ENCODE measurements around the gene IL37.

The IL37 gene

GRCh38 chr2:112869258-112869842 lies 41.6 kb upstream of the IL37 start (continued):
- TF ChIP-seq ZNF404 (tag by site-specific recombination; IDR thresholded peaks at IDR 0.05) (no peak), ZNF76 (tag by site-specific recombination; IDR thresholded peaks at IDR 0.05; ENCODE audit: borderline replicate concordance, low read depth) (peak; percentile 50; the same call in 1 of the 2 replicates), PRDM1 (tag by site-specific recombination; IDR thresholded peaks at IDR 0.05) (no peak), ZBTB49 (tag by site-specific recombination; IDR thresholded peaks at IDR 0.05; ENCODE audit: low read depth) (no peak), ZNF555 (tag by site-specific recombination; conservative IDR thresholded peaks at IDR 0.05) (no peak), ZNF658 (tag by site-specific recombination; IDR thresholded peaks at IDR 0.05) (no peak), ZEB2 (tag by site-specific recombination; IDR thresholded peaks at IDR 0.05) (peak; percentile 83), ZNF610 (tag by site-specific recombination; IDR thresholded peaks at IDR 0.05; ENCODE audit: borderline replicate concordance) (peak; percentile 61; the same call in 1 of the 2 replicates), ZNF558 (tag by site-specific recombination; IDR thresholded peaks at IDR 0.05) (peak; percentile 87), ZBTB17 (tag by site-specific recombination; IDR thresholded peaks at IDR 0.05) (peak; percentile 52), ZIC2 (tag by site-specific recombination; IDR thresholded peaks at IDR 0.05) (peak; percentile 34; the same call in 1 of the 2 replicates), ZNF155 (tag by site-specific recombination; IDR thresholded peaks at IDR 0.05) (no peak), PATZ1 (tag by site-specific recombination; IDR thresholded peaks at IDR 0.05) (peak; percentile 55), ZNF221 (tag by site-specific recombination; IDR thresholded peaks at IDR 0.05; ENCODE audit: borderline replicate concordance) (no peak), ZNF391 (tag by site-specific recombination; IDR thresholded peaks at IDR 0.05; ENCODE audit: borderline replicate concordance, low read depth) (0 out of 2 replicates have a peak, but pooled peaks have one; percentile 45), KLF10 (tag by site-specific recombination; IDR thresholded peaks at IDR 0.05) (peak; percentile 99), ZNF416 (tag by site-specific recombination; IDR thresholded peaks at IDR 0.05) (no peak), ZBTB6 (tag by site-specific recombination; IDR thresholded peaks at IDR 0.05) (no peak), ZNF19 (tag by site-specific recombination; IDR thresholded peaks at IDR 0.05; ENCODE audit: low read depth) (0 out of 2 replicates have a peak, but pooled peaks have one; percentile 62), ZNF580 (tag by site-specific recombination; IDR thresholded peaks at IDR 0.05) (peak; percentile 89), PRDM6 (tag by site-specific recombination; IDR thresholded peaks at IDR 0.05) (peak; percentile 98), GLIS1 (tag by site-specific recombination; IDR thresholded peaks at IDR 0.05) (peak; percentile 77), ZNF335 (tag by site-specific recombination; conservative IDR thresholded peaks at IDR 0.05) (peak; percentile 71), KLF1 (tag by site-specific recombination; IDR thresholded peaks at IDR 0.05) (peak; percentile 97), IKZF3 (tag by site-specific recombination; IDR thresholded peaks at IDR 0.05) (peak; percentile 90), OVOL3 (tag by site-specific recombination; IDR thresholded peaks at IDR 0.05) (peak; percentile 88), ZNF214 (tag by site-specific recombination; IDR thresholded peaks at IDR 0.05; ENCODE audit: borderline replicate concordance) (peak; percentile 47; the same call in 1 of the 2 replicates), GLIS2 (tag by site-specific recombination; IDR thresholded peaks at IDR 0.05) (no peak), ZNF624 (tag by site-specific recombination; IDR thresholded peaks at IDR 0.05) (no peak), ZNF660 (tag by site-specific recombination; IDR thresholded peaks at IDR 0.05) (peak; percentile 92), ZNF488 (tag by site-specific recombination; IDR thresholded peaks at IDR 0.05) (peak; percentile 81), ZNF140 (tag by site-specific recombination; IDR thresholded peaks at IDR 0.05) (no peak), ZNF530 (tag by site-specific recombination; IDR thresholded peaks at IDR 0.05; ENCODE audit: low read depth) (no peak)
